ENCODE measurements around the gene MUSTN1.

MUSTN1 gene

DNA sequence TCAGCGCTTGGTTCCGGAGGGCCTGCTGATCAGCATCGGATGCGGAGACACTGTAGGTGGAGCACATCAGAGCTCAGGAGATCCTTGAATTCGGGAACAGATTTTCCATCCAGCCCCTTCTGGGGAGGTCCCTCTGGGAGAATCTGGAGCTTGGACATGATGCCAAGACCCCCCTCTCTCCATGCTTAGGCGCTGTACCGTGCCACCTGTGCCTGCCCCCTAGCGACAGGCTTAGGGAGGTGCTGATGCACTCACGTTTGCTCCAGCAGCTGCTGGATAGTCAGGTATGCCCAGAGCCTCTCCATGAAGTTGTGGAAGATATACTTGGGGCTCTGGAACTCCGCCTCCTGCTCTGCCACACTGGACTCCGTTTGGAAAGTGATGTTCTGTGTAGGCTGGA, 14.1 kb downstream of the MUSTN1 start:
- H3K4me3 ChIP-seq (ENCODE audit: low read depth, low read length), result no peak overlapping the region
- peak; percentile 53 for DNase-seq (ENCODE audit: low read depth)
- TF ChIP-seq, protein P1, sequence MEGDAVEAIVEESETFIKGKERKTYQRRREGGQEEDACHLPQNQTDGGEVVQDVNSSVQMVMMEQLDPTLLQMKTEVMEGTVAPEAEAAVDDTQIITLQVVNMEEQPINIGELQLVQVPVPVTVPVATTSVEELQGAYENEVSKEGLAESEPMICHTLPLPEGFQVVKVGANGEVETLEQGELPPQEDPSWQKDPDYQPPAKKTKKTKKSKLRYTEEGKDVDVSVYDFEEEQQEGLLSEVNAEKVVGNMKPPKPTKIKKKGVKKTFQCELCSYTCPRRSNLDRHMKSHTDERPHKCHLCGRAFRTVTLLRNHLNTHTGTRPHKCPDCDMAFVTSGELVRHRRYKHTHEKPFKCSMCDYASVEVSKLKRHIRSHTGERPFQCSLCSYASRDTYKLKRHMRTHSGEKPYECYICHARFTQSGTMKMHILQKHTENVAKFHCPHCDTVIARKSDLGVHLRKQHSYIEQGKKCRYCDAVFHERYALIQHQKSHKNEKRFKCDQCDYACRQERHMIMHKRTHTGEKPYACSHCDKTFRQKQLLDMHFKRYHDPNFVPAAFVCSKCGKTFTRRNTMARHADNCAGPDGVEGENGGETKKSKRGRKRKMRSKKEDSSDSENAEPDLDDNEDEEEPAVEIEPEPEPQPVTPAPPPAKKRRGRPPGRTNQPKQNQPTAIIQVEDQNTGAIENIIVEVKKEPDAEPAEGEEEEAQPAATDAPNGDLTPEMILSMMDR (conservative IDR thresholded peaks at IDR 0.05; ENCODE audit: low read depth, low read length), result peak; percentile 79

DNA sequence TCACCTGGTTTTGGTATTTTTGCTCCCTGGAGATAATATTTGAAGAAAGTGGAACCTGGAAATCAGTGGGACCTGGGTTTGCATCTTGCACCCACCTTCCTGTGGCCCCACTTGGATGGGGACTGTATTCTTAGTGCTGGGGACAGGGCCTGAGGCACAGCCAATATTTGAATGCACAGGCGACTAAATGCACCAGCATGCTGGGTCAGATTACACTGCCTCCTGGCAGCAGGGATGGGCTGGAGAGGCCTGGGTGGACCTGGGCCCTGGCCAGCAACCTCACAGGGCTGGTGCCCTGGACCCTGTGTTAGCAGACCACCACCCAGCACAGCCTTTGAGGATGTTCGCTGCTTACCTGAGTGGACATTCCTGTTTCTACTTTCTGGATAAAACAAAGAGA, 14.9 kb downstream of the MUSTN1 start:
- H3K4me3 ChIP-seq (ENCODE audit: low read depth, low read length), result no peak overlapping the region
- TF ChIP-seq, protein P1 (conservative IDR thresholded peaks at IDR 0.05; ENCODE audit: low read depth, low read length), result no peak
- DNase-seq (ENCODE audit: low read depth), result no peak

DNA sequence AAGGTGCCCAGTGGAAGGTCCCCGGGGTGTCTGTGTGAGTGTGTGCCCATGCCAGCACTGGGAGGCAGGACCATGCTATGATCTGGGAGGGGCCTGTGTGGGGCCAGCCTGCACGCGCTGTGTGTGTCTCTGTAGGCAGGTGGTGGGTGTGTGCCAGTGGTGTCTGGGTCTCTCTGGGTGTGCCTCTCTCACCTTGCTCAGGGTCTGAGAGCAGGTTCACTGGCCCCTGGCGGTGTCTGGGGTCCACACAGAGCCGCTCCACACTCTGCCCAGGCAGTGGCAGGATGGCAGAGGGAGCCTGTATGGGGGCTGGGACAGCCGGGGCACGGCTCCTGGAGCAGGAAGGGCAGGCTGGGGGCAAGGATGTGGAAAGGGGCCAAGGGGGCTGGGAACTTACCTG, 17.0 kb downstream of the MUSTN1 start:
- no peak for DNase-seq (ENCODE audit: low read depth)
- no peak overlapping the region for H3K4me3 ChIP-seq (ENCODE audit: low read depth, low read length)
- TF ChIP-seq, protein P1 (conservative IDR thresholded peaks at IDR 0.05; ENCODE audit: low read depth, low read length), result no peak

DNA sequence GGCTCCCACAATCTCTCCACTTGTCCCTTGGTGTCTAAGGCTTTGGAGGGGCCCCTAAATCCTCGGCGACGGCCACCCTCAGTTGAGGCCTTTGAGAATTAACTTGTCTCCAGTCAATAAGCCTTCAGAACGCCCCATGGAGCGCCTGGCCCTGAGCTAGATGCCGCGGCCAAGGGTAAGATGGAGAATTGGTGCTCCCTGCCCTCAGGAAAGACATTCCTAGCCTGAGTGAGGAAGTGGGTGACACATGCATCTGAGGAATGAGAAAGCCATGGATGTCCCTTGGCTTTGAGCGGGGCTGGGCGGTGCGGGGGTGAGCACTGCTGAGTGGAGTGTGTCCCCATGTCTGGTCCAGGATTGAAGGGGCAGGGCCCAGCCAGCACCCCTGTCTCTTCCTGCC, 17.6 kb downstream of the MUSTN1 start:
- TF ChIP-seq, protein P1 (conservative IDR thresholded peaks at IDR 0.05; ENCODE audit: low read depth, low read length), result no peak
- DNase-seq (ENCODE audit: low read depth), result no peak
- H3K4me3 ChIP-seq (ENCODE audit: low read depth, low read length), result no peak overlapping the region

DNA sequence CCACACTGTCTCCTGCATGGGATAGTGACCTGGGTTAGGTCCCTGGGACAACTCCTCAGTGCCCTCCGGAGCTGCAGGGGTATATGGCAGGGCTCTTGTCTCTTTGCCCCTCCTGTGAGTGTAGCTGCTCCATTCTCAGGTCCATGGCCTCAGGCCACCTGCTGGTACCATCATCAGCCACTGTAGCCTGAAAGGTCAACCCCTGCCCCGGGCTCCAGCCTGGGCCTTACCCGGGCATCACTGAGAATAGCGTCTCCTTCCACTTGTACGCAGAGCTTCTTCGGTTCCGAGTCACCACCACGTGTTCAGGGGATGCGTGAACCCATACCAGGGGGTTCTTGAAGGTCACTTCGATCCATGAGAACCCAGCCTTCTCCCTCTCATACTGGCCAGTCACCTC, 18.2 kb downstream of the MUSTN1 start:
- H3K4me3 ChIP-seq (ENCODE audit: low read depth, low read length), result no peak overlapping the region
- TF ChIP-seq, protein P1 (conservative IDR thresholded peaks at IDR 0.05; ENCODE audit: low read depth, low read length), result no peak
- no peak for DNase-seq (ENCODE audit: low read depth)

DNA sequence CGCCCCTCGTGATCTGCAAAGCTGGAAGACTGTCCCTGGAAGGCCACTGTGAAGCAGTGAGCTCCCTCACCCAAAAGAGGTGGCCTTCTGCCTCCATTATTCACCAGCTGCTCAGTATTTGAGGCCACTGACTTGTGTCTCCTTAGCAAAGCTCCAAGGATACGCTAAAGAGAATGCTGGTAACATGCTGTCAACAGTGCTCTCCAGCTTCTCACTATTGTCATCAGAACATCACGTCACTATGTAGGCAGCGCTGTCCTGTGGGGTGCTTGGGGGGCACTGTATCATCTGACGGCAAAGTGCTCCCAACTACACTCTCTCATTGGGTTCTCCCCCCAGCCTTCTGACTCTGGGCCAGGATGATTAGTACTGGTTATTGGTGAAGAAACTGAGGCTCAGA, 18.6 kb downstream of the MUSTN1 start:
- no peak for DNase-seq (ENCODE audit: low read depth)
- TF ChIP-seq, protein P1 (conservative IDR thresholded peaks at IDR 0.05; ENCODE audit: low read depth, low read length), result no peak

DNA sequence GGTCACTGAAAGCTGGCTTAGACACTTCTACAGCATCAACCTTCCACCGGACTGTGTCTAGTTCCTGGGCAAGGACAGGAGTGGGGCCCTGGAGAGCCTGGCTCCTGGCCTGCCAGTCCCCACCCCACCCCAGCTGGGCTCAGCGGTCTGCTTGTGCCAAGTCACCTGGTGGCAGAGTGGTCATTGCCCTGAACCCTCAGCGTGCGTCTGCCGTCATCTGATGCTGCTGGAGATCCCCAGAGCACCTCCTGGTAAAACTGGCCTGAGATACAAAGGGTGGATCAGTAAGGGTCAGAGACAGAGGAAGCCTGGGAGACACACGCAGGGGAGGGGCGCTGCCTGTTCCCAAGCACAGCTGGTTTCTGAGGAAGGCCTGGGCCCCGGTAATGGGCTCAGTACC, 21.0 kb downstream of the MUSTN1 start:
- no peak overlapping the region for H3K4me3 ChIP-seq (ENCODE audit: low read depth, low read length)
- TF ChIP-seq, protein P1 (conservative IDR thresholded peaks at IDR 0.05; ENCODE audit: low read depth, low read length), result no peak
- DNase-seq (ENCODE audit: low read depth), result no peak

More for the DNA sequence above, 18.6 kb downstream of the MUSTN1 start:
- H3K4me3 ChIP-seq (ENCODE audit: low read depth, low read length), result no peak overlapping the region

All from choroid plexus epithelial cell (primary cell).